ENCODE measurements around the gene FAM240B.

GRCh38 chr9:38662763-38663593, 57.0 kb downstream of the FAM240B start:
- no peak for TF ChIP-seq EZH2 (IDR thresholded peaks at IDR 0.05; ENCODE audit: borderline replicate concordance, low read length)
- TF ChIP-seq, protein P1, sequence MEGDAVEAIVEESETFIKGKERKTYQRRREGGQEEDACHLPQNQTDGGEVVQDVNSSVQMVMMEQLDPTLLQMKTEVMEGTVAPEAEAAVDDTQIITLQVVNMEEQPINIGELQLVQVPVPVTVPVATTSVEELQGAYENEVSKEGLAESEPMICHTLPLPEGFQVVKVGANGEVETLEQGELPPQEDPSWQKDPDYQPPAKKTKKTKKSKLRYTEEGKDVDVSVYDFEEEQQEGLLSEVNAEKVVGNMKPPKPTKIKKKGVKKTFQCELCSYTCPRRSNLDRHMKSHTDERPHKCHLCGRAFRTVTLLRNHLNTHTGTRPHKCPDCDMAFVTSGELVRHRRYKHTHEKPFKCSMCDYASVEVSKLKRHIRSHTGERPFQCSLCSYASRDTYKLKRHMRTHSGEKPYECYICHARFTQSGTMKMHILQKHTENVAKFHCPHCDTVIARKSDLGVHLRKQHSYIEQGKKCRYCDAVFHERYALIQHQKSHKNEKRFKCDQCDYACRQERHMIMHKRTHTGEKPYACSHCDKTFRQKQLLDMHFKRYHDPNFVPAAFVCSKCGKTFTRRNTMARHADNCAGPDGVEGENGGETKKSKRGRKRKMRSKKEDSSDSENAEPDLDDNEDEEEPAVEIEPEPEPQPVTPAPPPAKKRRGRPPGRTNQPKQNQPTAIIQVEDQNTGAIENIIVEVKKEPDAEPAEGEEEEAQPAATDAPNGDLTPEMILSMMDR (conservative IDR thresholded peaks at IDR 0.05 in 1 of 2, IDR thresholded peaks at IDR 0.05 in 1 of 2; ENCODE audit: extremely low read depth in 1 of 2, insufficient read depth in 1 of 2, low read depth in 1 of 2, low read length in 2 of 2), result peak; percentile 26 to 49
